ENCODE data around the gene LPAR1. TPM values are rescaled to one million over a fixed set of nuclear protein-coding genes. Genes with fewer than 3 reads are reported as not detected.

The LPAR1 gene
- total RNA-seq, 1 donor from 2014 or later, result not detected

DNA sequence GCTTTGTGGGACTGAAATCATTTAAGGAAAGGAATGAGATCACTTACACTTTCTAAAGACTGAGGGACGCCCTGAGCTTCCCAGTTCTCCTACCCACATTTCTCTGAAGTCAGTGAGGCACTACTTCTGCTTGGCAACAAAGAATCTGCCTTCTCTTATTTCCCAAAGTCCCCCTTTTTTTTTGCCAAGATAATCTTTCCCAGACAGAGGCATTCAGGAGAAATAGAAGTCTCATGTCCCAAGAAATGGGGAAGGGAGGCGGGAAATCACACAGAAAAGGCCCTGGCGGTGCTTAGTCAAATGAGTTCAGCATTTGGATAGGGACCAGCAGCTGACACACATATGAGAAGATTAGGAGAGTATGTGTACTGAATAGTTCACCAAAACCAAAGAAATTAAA lies 210.0 kb downstream of the LPAR1 start:
- intact Hi-C loops (cut with micrococcal nuclease), result loop anchor here (10.0 kb wide), 1 partner anchor 57 kb away; no protein-coding TSS in a partner anchor

DNA sequence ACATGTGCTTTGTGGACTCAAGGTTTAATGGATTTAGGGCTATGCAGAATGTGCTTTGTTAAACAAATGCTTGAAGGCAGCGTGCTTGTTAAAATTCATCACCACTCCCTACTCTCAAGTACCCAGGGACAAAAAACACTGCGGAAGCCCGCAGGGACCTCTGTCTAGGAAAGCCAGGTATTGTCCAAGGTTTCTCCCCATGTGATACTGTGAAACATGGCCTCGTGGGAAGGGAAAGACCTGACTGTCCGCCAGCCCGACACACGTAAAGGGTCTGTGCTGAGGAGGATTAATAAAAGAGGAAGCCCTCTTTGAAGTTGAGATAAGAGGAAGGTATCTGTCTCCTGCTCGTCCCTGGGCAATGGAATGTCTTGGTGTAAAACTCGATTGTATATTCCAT lies 211.9 kb downstream of the LPAR1 start:
- intact Hi-C loops (cut with micrococcal nuclease), result loop anchor here (10.0 kb wide), 1 partner anchor 58 kb away; no protein-coding TSS in a partner anchor

DNA sequence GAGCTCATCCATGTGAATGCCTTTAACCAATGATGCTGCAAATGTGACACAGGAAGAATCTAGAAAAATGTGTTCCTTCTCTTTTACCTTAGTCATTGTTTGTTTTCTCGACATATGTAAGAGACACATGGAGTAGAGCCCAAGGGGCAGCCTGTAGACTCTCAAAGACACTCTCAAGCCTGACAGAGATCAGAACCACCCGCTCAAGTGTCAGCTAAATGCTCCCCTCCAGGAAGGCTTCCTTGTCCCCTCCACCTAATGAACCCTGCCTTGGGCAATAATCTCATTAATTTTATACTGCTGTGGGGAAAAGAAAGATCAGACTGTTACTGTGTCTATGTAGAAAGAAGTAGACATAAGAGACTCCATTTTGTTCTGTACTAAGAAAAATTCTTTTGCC lies 212.3 kb downstream of the LPAR1 start:
- intact Hi-C loops (cut with micrococcal nuclease), result loop anchor here (10.0 kb wide), 1 partner anchor 59 kb away; no protein-coding TSS in a partner anchor

DNA sequence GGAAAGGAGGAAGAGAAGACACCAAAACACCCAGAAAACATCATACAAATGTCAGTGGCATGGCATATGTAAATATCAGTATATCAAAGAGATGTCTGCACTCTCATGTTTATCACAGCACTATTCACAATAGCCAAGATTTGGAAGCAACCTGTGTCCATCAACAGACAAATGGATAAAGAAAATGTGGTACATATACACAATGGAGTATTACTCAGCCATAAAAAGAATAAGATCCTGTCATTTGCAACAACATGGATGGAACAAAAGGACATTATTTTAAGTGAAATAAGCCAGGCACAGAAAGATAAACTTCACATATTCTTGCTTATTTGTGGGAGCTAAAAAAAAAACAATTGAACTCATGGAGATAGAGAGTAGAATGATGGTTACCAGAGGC lies 213.1 kb downstream of the LPAR1 start:
- intact Hi-C loops (cut with micrococcal nuclease), result loop anchor here (10.0 kb wide), 1 partner anchor 60 kb away; no protein-coding TSS in a partner anchor
